ENCODE measurements around the gene KICS2.

GRCh38 chr12:64178122-64178521 is 44.0 kb downstream of the KICS2 start:
- TF ChIP-seq EZH2 (IDR thresholded peaks at IDR 0.05; ENCODE audit: borderline replicate concordance): no peak
- TF ChIP-seq, protein P1, sequence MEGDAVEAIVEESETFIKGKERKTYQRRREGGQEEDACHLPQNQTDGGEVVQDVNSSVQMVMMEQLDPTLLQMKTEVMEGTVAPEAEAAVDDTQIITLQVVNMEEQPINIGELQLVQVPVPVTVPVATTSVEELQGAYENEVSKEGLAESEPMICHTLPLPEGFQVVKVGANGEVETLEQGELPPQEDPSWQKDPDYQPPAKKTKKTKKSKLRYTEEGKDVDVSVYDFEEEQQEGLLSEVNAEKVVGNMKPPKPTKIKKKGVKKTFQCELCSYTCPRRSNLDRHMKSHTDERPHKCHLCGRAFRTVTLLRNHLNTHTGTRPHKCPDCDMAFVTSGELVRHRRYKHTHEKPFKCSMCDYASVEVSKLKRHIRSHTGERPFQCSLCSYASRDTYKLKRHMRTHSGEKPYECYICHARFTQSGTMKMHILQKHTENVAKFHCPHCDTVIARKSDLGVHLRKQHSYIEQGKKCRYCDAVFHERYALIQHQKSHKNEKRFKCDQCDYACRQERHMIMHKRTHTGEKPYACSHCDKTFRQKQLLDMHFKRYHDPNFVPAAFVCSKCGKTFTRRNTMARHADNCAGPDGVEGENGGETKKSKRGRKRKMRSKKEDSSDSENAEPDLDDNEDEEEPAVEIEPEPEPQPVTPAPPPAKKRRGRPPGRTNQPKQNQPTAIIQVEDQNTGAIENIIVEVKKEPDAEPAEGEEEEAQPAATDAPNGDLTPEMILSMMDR (IDR thresholded peaks at IDR 0.05; ENCODE audit: poor library complexity): no peak
